ENCODE results near the gene HHEX.
"Not testable (repeated sequence)": the region's sequence is repeated elsewhere in the genome, so short reads cannot be mapped to it uniquely, and the experiment has no call there.

HHEX gene

DNA sequence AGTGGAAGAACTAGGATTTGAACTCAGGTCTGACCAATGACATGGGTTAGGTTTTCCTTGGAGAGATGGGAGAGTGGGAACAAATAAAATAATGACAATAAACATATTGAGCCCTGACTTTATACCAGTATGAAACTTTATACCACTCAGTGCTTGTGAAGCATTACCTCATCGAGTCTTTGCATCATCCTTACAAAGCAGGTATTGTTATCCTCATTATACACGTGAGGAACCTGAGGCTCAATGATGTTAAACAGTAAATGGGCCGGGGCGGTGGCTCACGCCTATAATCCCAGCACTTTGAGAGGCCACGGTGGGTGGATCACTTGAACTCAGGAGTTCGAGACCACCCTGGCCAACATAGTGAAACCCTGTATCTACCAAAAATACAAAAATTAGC lies 47.7 kb downstream of the HHEX start:
- no peak for DNase-seq (ENCODE audit: low spot score)

- no peak for DNase-seq (ENCODE audit: low spot score)
These were observed 51.0 kb downstream of the HHEX start for GRCh38 chr10:92740762-92741161.

DNA sequence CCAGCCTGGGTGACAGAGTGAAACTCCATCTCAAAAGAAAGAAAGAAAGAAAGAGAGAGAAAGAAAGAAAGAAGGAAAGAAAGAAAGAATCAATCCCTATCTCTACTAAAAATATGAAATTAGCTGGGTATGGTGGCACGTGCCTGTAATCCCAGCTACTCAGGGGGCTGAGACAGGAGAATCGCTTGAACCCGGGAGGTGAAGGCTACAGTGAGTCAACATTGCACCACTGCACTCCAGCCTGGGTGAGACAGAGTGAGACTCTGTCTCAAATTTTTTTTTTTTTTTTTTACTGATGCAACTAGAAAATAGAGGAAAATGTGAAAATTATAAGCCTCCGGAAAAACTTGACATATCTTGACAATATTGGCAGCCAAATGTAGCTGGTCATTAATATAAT lies 52.0 kb downstream of the HHEX start:
- not testable (repeated sequence) for DNase-seq (ENCODE audit: low spot score)

GRCh38 chr10:92742331-92743228 lies 52.8 kb downstream of the HHEX start:
- no peak for DNase-seq (ENCODE audit: low spot score)
